ENCODE results near the gene WDR17. TPM values are rescaled to one million over a fixed set of nuclear protein-coding genes. Genes with fewer than 3 reads are reported as not detected.
"Not testable (repeated sequence)": the region's sequence is repeated elsewhere in the genome, so short reads cannot be mapped to it uniquely, and the experiment has no call there.

WDR17 gene
- total RNA-seq, 3 donors from 2014 or later = 2.2 to 4.5 (median 2.6) TPM

GRCh38 chr4:176210101-176210500, 144.5 kb downstream of the WDR17 start:
- DNase-seq (ENCODE audit: low spot score in 2 of 2) = no peak
- Histone ChIP-seq H3K27ac (no peak overlapping the region), H3K9me3 (no peaks in the 10 kb centered on the region), H3K4me1 (no peaks in the 10 kb centered on the region), H3K4me3 (no peak overlapping the region), H3K27me3 (peaks cover 0 to 9% of the 10 kb centered on the region in 2 donors), H3K36me3 (no peaks in the 10 kb centered on the region)
- intact Hi-C loops (cut with DNase I; ENCODE audit: low total_unique reads) = no loop called here
- TF ChIP-seq POLR2AphosphoS5 (IDR thresholded peaks at IDR 0.05) (no peak), POLR2A (IDR thresholded peaks at IDR 0.05) (no peak), CTCF (IDR thresholded peaks at IDR 0.05) (no peak)

- no peak for TF ChIP-seq POLR2A (IDR thresholded peaks at IDR 0.05)
- no peak for TF ChIP-seq POLR2AphosphoS5 (IDR thresholded peaks at IDR 0.05)
- no peak for TF ChIP-seq CTCF (IDR thresholded peaks at IDR 0.05)
- DNase-seq (ENCODE audit: low spot score in 2 of 2) = no peak
- intact Hi-C loops (cut with DNase I; ENCODE audit: low total_unique reads) = no loop called here
- Histone ChIP-seq H3K4me1 (no peaks in the 10 kb centered on the region), H3K27ac (no peak overlapping the region), H3K27me3 (peaks cover 0 to 5% of the 10 kb centered on the region in 2 donors), H3K36me3 (no peaks in the 10 kb centered on the region), H3K4me3 (no peak overlapping the region), H3K9me3 (no peaks in the 10 kb centered on the region)
Measured at GRCh38 chr4:176210579-176211296, 145.1 kb downstream of the WDR17 start.

GRCh38 chr4:176212351-176212750, 146.7 kb downstream of the WDR17 start:
- H3K27me3 ChIP-seq; intact Hi-C loops (cut with DNase I; ENCODE audit: low total_unique reads); DNase-seq (ENCODE audit: low spot score in 2 of 2); H3K4me1 ChIP-seq; H3K4me3 ChIP-seq; H3K36me3 ChIP-seq; H3K27ac ChIP-seq; H3K9me3 ChIP-seq: not testable (repeated sequence)

GRCh38 chr4:176217510-176217909, 151.9 kb downstream of the WDR17 start:
- Histone ChIP-seq H3K36me3 (no peaks in the 10 kb centered on the region), H3K9me3 (no peaks in the 10 kb centered on the region), H3K27ac (no peak overlapping the region), H3K4me1 (no peaks in the 10 kb centered on the region), H3K4me3 (no peak overlapping the region), H3K27me3 (no peaks in the 10 kb centered on the region)
- no peak for DNase-seq (ENCODE audit: low spot score in 2 of 2)
- TF ChIP-seq CTCF (IDR thresholded peaks at IDR 0.05) (no peak), POLR2A (IDR thresholded peaks at IDR 0.05) (no peak), POLR2AphosphoS5 (IDR thresholded peaks at IDR 0.05) (no peak)
- intact Hi-C loops (cut with DNase I; ENCODE audit: low total_unique reads) = no loop called here

- Histone ChIP-seq H3K4me1 (no peaks in the 10 kb centered on the region), H3K36me3 (no peaks in the 10 kb centered on the region), H3K27ac (no peak overlapping the region), H3K4me3 (no peak overlapping the region), H3K9me3 (no peaks in the 10 kb centered on the region), H3K27me3 (no peaks in the 10 kb centered on the region)
- no peak for DNase-seq (ENCODE audit: low spot score in 2 of 2)
- TF ChIP-seq CTCF (IDR thresholded peaks at IDR 0.05) (no peak), POLR2A (IDR thresholded peaks at IDR 0.05) (no peak), POLR2AphosphoS5 (IDR thresholded peaks at IDR 0.05) (no peak)
- intact Hi-C loops (cut with DNase I; ENCODE audit: low total_unique reads) = no loop called here
Measured at GRCh38 chr4:176222149-176222548, 156.5 kb downstream of the WDR17 start.
